HG03442 (cell line): Measurements from ENCODE around the gene OASL.
"Not testable (repeated sequence)": the region's sequence is repeated elsewhere in the genome, so short reads cannot be mapped to it uniquely, and the experiment has no call there.

Experiments used
- ATAC-seq: cut with Tn5 transposase; IDR thresholded peaks from one replicate; pipeline ENCODE4 v1.9.1; 2021; ENCODE audit warnings: mild to moderate bottlenecking, moderate library complexity; ENCODE audit not compliant: unreplicated experiment

The OASL gene

GRCh38 chr12:121059031-121059898 is 20.2 kb upstream of the OASL start:
- peak; percentile 10 for ATAC-seq

- no peak for ATAC-seq
These were observed 18.7 kb upstream of the OASL start for GRCh38 chr12:121057794-121058193.

DNA sequence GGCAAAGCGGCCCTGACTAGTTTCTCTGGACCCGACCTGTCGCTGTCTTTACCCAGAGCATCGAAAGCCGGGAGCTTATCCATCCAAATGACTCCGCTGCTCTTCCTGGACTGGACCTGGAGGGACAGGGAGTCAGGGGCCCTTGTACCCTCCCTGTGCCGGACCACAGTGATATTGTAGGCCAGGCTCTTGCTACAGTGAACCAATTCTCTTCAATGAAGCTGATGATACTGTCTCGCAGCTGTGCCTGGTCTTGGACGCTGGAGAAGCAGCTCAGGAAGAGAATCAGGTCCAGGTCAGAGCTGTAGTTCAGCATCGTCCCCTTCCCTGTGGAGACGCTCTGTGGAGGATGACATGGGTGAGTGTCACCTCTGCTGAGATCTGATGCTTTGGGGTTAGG is 14.7 kb upstream of the OASL start:
- no peak for ATAC-seq

DNA sequence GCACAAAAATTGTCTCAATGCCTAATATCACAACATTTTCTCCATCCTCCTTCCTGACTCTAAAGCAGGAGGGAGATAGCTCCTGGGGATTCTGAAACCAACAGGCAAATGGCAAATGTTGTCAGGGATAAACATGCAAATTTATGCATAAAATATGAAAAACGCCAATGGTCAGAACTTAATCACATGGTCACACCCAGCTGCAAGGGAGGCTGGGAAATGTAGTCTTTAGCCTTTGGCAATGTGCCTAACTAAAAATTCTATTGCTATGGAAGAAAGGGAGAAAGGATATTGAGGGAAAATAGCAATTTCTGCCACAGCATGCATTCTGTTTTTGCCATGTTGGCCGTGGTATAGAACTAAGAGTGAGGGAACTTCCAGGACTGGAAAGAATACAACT is 11.7 kb upstream of the OASL start:
- ATAC-seq = no peak

GRCh38 chr12:121048442-121048841 is 9.4 kb upstream of the OASL start:
- no peak for ATAC-seq

GRCh38 chr12:121047400-121047799 is 8.4 kb upstream of the OASL start:
- not testable (repeated sequence) for ATAC-seq

DNA sequence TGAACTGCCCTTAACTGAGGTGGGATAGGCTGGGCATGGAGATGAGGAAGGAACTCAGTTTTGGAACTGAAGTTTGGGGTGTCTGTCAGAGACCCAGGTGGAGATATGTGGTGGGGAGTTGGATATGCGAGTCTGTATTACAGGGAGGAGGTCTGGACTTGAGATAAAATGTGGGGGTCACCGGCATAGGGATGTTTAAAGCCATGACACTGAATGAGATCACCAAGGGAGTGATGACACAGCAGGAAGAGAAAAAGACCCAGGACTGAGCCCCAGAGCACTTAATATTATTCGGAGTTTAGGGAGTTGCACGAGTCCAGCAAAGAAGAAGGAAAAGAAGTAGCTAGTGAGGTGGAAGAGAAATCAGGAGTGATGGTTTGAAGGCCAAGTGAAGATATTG is 4.0 kb upstream of the OASL start:
- no peak for ATAC-seq

- no peak for ATAC-seq
These were observed 2.2 kb downstream of the OASL start for GRCh38 chr12:121036810-121037326.

GRCh38 chr12:121034616-121035305 is 4.3 kb downstream of the OASL start:
- ATAC-seq = no peak

GRCh38 chr12:121033625-121034349 is 5.3 kb downstream of the OASL start:
- no peak for ATAC-seq

- ATAC-seq = no peak
These were observed 8.4 kb downstream of the OASL start for GRCh38 chr12:121030576-121031212.

GRCh38 chr12:121026274-121027045 is 12.6 kb downstream of the OASL start:
- no peak for ATAC-seq

DNA sequence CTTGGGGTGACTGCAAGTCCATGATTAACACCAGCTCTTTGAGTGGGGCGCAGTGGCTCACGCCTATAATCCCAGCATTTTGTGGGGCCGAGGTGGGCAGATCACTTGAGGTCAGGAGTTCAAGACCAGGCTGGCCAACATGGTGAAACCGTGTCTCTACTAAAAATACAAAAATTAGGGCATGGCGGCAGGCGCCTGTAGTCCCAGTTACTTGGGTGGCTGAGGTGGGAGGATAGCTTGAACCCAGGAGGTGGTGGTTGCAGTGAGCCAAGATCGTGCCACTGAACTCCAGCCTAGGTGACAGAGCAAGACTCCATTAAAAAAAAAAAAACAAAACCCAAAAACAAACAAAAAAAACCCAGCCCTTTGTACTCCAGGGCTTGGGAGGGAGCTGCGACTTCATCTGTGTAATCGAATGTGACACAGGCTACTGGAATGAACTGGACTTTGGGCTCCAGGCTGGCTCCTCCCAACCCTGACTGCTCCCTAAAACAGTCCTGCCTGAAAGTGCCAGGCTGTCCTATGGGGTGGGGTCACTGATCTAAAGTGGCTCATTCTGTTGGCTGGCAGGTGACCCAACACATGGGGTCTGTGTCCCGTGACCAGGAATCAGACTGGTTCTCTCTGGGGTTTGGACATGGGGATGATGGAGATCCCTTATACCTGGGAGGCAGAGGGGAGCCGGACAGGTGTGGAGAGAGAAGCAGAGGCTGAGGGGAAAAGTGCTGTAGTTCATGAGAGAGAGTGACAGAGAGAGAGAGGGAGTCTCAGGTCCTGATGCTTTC is 13.4 kb downstream of the OASL start:
- no peak for ATAC-seq

GRCh38 chr12:121023799-121024198 is 15.2 kb downstream of the OASL start:
- no peak for ATAC-seq

- ATAC-seq = no peak
These were observed 16.3 kb downstream of the OASL start for GRCh38 chr12:121022713-121023112.

GRCh38 chr12:121021754-121022153 is 17.3 kb downstream of the OASL start:
- no peak for ATAC-seq

GRCh38 chr12:121018860-121019617 is 20.0 kb downstream of the OASL start:
- no peak for ATAC-seq

DNA sequence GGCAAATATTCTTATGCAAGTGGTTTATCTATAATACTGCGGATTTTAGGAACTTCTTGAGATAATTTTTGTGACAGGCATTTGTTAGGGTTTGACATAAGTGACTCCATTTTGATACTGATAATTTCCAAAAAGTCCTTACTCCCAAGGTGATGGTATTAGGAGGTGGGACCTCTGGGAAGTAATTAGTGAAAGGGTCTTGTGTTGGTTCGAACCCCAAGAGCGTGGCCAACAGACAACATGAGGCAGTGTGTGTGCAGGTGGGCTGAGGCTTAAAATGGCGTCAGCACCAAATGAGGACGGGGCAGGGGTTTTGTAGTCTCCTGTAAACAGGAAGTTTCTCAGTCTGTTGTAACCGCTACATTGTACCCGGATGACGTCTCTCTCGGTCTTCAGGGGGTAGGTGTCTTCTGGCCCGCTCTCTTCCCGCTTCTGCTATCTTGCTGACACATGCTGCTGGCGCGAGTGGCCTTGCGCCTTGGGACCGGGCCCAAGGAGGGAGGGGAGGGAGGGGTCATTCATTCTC is 21.0 kb downstream of the OASL start:
- ATAC-seq = no peak
